GM19240 (cell line): ENCODE data around the gene CD38.
"Not testable (repeated sequence)": the region's sequence is repeated elsewhere in the genome, so short reads cannot be mapped to it uniquely, and the experiment has no call there.

ENCODE experiments used
- DNase-seq: peaks from one replicate; pipeline ENCODE4 v3.0.0; 2011; ENCODE audit warnings: low spot score; ENCODE audit not compliant: insufficient read length

Gene CD38

GRCh38 chr4:15758294-15758693 lies 19.8 kb upstream of the CD38 start:
- no peak for DNase-seq

- DNase-seq, result not testable (repeated sequence)
Observed at GRCh38 chr4:15762460-15762859, 15.7 kb upstream of the CD38 start.

GRCh38 chr4:15765391-15765790 lies 12.7 kb upstream of the CD38 start:
- DNase-seq, result no peak

GRCh38 chr4:15765910-15766697 lies 12.0 kb upstream of the CD38 start:
- no peak for DNase-seq

- no peak for DNase-seq
Observed at GRCh38 chr4:15766821-15767220, 11.3 kb upstream of the CD38 start.

- DNase-seq, result no peak
Observed at GRCh38 chr4:15769202-15769601, 8.9 kb upstream of the CD38 start.

GRCh38 chr4:15771216-15772058 lies 6.7 kb upstream of the CD38 start:
- DNase-seq, result no peak

- DNase-seq, result no peak
Observed at GRCh38 chr4:15774020-15774420, 4.1 kb upstream of the CD38 start.

- DNase-seq, result no peak
Observed at GRCh38 chr4:15776871-15777648, 1.1 kb upstream of the CD38 start.

GRCh38 chr4:15777697-15778288 lies 335 bp upstream of the CD38 start:
- no peak for DNase-seq

GRCh38 chr4:15779306-15779705 lies 1.2 kb downstream of the CD38 start:
- no peak for DNase-seq

- no peak for DNase-seq
Observed at GRCh38 chr4:15779809-15780208, 1.7 kb downstream of the CD38 start.

GRCh38 chr4:15781427-15782095 lies 3.4 kb downstream of the CD38 start:
- no peak for DNase-seq

GRCh38 chr4:15783676-15784075 lies 5.5 kb downstream of the CD38 start:
- DNase-seq, result no peak

- peak; percentile 50 for DNase-seq
Observed at GRCh38 chr4:15784959-15785634, 7.0 kb downstream of the CD38 start.

GRCh38 chr4:15786743-15787142 lies 8.6 kb downstream of the CD38 start:
- no peak for DNase-seq

GRCh38 chr4:15792974-15793373 lies 14.8 kb downstream of the CD38 start:
- no peak for DNase-seq

- DNase-seq, result no peak
Observed at GRCh38 chr4:15793506-15794363, 15.6 kb downstream of the CD38 start.

- DNase-seq, result no peak
Observed at GRCh38 chr4:15794426-15794825, 16.3 kb downstream of the CD38 start.
